Duodenal mucosa (tissue), 2 donors: ENCODE measurements around the gene TPST1.

Source experiments
- H3K27ac ChIP-seq: one replicate; pipeline ENCODE4 v1.7.0; 2013; ENCODE audit warnings: low read depth, low read length
- H3K27me3 ChIP-seq, 2 donors: one replicate each; pipeline ENCODE4 v1.7.0; 2013; ENCODE audit warnings: low read length in 2 of 2, control low read depth in 1 of 2; ENCODE audit not compliant: insufficient read depth in 2 of 2, control insufficient read depth in 1 of 2
- H3K36me3 ChIP-seq, 2 donors: one replicate each; pipeline ENCODE4 v1.7.0; 2013; ENCODE audit warnings: low read length in 2 of 2, control low read depth in 1 of 2; ENCODE audit not compliant: insufficient read depth in 2 of 2, control insufficient read depth in 1 of 2
- H3K4me1 ChIP-seq, 2 donors: one replicate each; pipeline ENCODE4 v1.7.0; 2013; ENCODE audit warnings: low read length in 2 of 2, control low read depth in 1 of 2; ENCODE audit not compliant: insufficient read depth in 2 of 2, control insufficient read depth in 1 of 2
- H3K4me3 ChIP-seq, 2 donors: one replicate each; pipeline ENCODE4 v1.7.0; 2013; ENCODE audit warnings: low read length in 2 of 2, low read depth in 1 of 2
- H3K9ac ChIP-seq, 2 donors: one replicate each; pipeline ENCODE4 v1.7.0; 2013; ENCODE audit warnings: low read length in 2 of 2, low read depth in 1 of 2
- H3K9me3 ChIP-seq, 2 donors: one replicate each; pipeline ENCODE4 v1.7.0; 2013; ENCODE audit warnings: low read length in 2 of 2, control low read depth in 1 of 2; ENCODE audit not compliant: control insufficient read depth in 1 of 2

TPST1 gene

DNA sequence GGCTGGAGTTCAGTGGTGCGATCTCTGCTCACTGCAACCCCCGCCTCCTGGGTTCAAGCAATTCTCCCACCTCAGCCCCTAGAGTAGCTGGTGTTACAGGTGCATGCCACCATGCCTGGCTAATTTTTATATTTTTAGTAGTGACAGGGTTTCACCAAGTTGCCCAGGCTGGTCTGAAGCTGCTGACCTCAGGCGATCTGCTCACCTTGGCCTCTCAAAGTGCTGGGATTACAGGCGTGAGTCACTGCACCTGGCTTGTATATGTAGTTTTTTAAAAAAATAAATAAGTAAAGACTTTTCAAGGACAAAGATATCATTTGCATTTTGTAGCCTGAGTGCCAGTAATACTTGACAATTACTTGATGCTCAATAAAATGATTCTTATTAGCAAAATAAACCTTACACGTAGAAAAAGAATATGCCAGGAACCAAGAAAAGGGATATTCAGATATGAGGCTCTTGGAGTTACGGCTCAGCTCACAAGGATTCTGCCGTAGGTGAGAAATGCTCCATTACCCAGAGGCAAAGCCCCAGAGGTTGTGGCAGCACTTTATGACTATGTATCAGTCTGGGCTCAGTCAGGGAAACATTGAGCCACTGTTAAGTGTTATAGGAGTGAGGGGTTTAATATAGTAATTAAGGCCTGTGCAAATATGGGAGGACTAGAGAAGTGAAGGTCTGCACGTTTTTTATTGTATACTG is 98.5 kb downstream of the TPST1 start:
- H3K9me3 ChIP-seq, result peaks cover 0 to under 1% of the 10 kb centered on the region in 2 donors
- no peaks in the 10 kb centered on the region for H3K36me3 ChIP-seq
- no peak overlapping the region for H3K27ac ChIP-seq
- H3K9ac ChIP-seq, result no peak overlapping the region
- no peak overlapping the region for H3K4me3 ChIP-seq
- peaks cover 0 to 4% of the 10 kb centered on the region in 2 donors for H3K4me1 ChIP-seq
- peaks cover 0 to 3% of the 10 kb centered on the region in 2 donors for H3K27me3 ChIP-seq

DNA sequence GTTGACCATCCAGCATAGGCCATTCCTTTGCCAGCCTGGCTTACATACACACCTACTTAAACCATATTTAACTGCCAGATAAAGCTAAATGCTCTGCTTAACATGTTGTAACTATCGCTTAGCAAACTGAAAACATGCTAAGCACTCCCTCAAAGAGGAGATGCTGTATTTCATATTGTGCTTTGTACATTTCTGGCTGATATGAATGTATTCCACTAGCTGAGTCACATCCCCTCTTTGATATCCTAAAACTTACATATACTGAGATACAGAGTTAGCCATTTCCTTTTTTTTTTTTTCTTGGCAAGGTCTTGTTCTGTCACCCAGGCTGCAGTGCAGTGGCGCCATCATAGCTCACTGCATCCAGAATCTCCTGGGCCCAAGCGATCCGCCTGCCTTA is 99.4 kb downstream of the TPST1 start:
- H3K4me1 ChIP-seq, result peaks cover 0 to 4% of the 10 kb centered on the region in 2 donors
- H3K36me3 ChIP-seq, result no peaks in the 10 kb centered on the region
- no peaks in the 10 kb centered on the region for H3K9me3 ChIP-seq
- no peak overlapping the region for H3K4me3 ChIP-seq
- H3K27ac ChIP-seq, result no peak overlapping the region
- H3K27me3 ChIP-seq, result peaks cover 0 to 3% of the 10 kb centered on the region in 2 donors
- no peak overlapping the region for H3K9ac ChIP-seq

DNA sequence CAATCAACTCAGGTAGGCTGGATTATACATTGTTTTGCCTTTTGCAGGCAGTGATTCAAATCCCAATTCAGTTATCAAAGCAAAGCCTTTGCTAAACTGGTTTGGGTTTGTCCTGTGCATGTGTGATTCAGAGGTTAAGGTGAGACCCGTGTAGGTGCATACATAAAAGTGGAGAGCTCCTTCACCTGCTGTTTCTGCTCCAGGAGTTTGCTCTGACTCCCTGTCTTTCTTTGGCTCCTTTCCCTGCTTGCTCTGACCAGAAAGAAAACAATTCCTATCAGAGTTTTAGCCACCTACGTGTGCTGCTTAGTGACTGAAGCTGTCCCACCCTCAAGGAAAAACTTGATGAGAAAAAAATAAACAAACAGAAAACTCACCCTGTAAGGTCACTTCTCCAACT is 101.1 kb downstream of the TPST1 start:
- no peak overlapping the region for H3K4me3 ChIP-seq
- H3K27ac ChIP-seq, result no peak overlapping the region

DNA sequence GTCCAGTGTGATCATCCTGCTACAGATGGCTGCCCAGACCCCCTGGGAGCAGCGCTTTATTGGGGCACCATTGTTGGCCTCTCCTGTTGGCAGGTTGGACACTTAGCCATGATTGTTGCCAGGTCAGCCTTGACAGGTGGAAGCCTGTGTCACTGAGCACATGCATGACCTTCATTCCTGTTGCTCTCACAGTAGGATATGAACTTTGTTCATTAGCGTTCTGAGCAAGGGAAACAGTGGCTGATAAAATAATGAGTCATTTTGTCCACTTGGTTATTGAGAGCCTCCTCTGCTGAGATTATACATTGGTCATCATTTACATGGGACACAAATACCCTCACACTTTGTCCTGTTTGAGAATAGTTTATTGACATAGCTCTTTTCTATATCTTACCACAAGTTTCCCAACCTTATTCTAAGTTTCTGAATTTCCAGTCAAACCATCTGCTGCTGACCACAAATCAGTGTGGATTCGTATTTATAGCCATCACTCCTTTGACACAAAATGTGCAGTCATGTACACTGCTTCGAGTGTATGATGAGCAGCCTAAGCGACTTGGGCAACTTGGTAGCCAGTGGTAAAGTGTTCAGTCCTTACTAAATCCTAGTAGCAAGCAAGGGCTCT is 102.6 kb downstream of the TPST1 start:
- H3K4me1 ChIP-seq, result peaks cover 0 to 4% of the 10 kb centered on the region in 2 donors
- no peak overlapping the region for H3K27ac ChIP-seq
- no peak overlapping the region for H3K4me3 ChIP-seq
- H3K27me3 ChIP-seq, result peaks cover 0 to 3% of the 10 kb centered on the region in 2 donors
- no peak overlapping the region for H3K9ac ChIP-seq
- no peaks in the 10 kb centered on the region for H3K9me3 ChIP-seq
- H3K36me3 ChIP-seq, result no peaks in the 10 kb centered on the region

More for the DNA sequence above, 101.1 kb downstream of the TPST1 start:
- Histone ChIP-seq H3K27me3 (peaks cover 0 to 3% of the 10 kb centered on the region in 2 donors), H3K9me3 (no peaks in the 10 kb centered on the region), H3K4me1 (peaks cover 0 to 4% of the 10 kb centered on the region in 2 donors), H3K36me3 (no peaks in the 10 kb centered on the region), H3K9ac (no peak overlapping the region)

DNA sequence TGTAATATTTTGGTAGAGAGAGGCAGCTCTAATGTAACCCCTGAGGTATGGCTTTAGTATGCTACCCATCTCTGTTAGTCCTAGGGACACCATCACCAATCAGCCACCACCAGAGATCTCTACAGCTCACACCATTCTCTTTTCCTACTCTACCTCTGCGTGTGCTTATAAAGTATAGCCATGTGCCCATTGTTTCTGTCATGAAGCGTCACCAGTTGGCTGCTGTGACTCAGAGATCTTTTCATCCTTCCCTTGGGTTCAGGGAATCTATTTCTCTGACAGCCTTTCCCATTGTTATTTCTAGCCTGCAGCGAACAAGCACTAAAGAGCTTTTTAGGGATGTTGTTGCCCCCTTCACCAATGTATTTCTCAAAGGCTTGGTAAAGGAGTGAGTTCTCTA is 103.3 kb downstream of the TPST1 start:
- Histone ChIP-seq H3K9ac (no peak overlapping the region), H3K36me3 (no peaks in the 10 kb centered on the region), H3K4me1 (peaks cover 0 to 4% of the 10 kb centered on the region in 2 donors), H3K9me3 (no peaks in the 10 kb centered on the region), H3K27ac (no peak overlapping the region), H3K27me3 (peaks cover 0 to 3% of the 10 kb centered on the region in 2 donors), H3K4me3 (no peak overlapping the region)

DNA sequence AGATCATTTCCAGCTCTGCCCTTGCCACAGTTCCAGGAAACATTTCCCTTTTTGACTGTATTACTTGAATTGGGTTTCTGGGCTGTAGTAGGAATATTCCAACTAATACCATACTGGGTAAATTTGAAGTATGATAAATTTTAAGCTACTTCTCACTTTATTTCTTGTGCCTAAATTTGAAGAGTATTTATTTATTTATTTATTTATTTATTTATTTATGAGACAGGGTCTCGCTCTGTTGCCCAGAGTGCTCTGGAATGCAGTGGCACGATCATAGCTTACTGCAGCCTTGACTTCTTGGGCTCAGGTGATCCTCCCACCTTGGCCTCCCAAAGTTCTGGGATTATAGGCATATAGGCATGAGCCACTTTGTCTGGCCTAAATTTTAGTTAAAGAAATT is 105.5 kb downstream of the TPST1 start:
- Histone ChIP-seq H3K27me3 (no peaks in the 10 kb centered on the region), H3K4me1 (peaks cover 0 to 4% of the 10 kb centered on the region in 2 donors), H3K9ac (no peak overlapping the region), H3K9me3 (no peaks in the 10 kb centered on the region), H3K4me3 (no peak overlapping the region), H3K27ac (no peak overlapping the region), H3K36me3 (no peaks in the 10 kb centered on the region)

DNA sequence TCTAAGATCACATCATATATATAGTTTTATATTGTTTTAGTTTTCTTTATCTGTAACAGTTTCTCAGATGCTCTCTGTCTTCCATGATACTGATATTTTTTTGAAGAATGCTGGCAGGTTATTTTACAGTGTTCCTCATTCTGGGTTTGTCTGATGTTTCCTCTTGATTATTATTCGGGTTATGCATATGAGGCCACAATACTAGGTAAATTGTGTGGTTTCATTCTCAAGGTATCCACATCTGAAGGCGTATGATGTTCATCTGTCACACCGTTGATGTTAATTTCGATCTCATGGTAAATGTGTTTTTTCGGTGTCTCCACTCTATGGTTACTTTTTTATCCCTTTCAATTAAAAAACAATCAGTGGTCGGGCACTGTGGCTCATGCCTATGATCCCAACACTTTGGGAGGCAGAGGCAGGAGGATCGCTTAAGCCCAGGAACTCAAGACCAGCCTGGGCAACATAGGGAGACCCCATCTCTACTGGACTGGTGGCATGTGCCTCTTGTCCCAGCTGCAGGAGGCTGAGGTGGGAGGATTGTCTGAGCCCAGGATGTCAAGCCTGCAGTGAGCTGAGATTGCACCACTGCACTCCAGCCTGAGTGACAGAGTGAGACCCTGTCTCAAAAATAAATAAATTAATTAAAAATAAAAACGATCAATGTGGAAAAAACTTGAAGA is 108.9 kb downstream of the TPST1 start:
- H3K9me3 ChIP-seq, result no peaks in the 10 kb centered on the region
- no peak overlapping the region for H3K4me3 ChIP-seq
- H3K4me1 ChIP-seq, result no peaks in the 10 kb centered on the region
- H3K27me3 ChIP-seq, result no peaks in the 10 kb centered on the region
- no peak overlapping the region for H3K27ac ChIP-seq
- no peak overlapping the region for H3K9ac ChIP-seq
- no peaks in the 10 kb centered on the region for H3K36me3 ChIP-seq

DNA sequence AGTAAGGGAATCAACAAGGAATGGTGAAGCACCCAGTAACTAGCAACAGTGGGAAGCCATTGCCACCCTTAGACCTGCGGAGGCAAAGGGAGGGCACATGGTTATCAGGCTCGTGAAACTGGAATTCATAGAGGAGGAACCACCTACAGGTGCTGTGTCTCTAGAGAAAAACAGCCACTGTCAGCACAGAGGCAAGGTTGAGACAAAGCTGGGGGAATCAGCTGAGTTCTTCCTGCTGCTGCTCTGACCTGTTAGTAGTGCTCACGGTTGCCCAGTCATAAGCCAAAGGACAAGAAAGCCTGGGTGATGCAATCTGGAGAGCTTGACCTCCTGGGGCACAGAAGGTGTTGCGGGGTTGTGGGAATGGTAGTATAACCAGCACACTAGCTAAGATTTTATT is 110.1 kb downstream of the TPST1 start:
- H3K27ac ChIP-seq, result no peak overlapping the region
- no peaks in the 10 kb centered on the region for H3K9me3 ChIP-seq
- no peaks in the 10 kb centered on the region for H3K4me1 ChIP-seq
- H3K4me3 ChIP-seq, result no peak overlapping the region
- H3K36me3 ChIP-seq, result no peaks in the 10 kb centered on the region
- H3K9ac ChIP-seq, result no peak overlapping the region
- H3K27me3 ChIP-seq, result no peaks in the 10 kb centered on the region

DNA sequence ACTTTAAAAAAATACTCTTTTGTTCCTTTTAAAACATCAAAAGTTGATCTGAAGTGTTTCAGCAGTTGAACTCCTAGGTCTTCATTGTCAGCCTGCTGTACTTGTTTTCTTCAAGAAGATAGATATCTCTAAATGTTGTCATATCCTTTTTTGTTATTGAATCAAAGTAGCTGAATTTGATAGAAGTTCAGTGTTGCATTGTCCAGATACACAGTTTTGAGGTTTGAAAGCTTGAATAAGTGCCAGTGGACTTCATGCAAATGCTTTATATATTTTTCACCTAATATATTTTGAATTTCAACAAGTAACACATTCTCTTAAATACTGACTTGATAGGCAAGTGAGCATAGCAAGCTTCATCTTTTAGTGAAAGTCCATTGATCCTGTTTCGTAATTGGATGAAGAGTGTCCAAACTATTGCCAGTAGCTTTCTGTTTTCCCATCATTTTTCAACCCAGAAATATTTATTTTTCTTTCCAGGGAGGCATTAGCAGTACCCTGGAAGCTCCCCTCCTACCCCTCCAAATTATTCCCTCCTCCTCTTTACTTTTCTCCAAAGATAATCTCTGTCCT is 114.4 kb downstream of the TPST1 start:
- no peak overlapping the region for H3K9ac ChIP-seq
- no peaks in the 10 kb centered on the region for H3K27me3 ChIP-seq
- no peaks in the 10 kb centered on the region for H3K36me3 ChIP-seq
- no peaks in the 10 kb centered on the region for H3K9me3 ChIP-seq
- no peak overlapping the region for H3K27ac ChIP-seq
- no peak overlapping the region for H3K4me3 ChIP-seq
- H3K4me1 ChIP-seq, result no peaks in the 10 kb centered on the region

DNA sequence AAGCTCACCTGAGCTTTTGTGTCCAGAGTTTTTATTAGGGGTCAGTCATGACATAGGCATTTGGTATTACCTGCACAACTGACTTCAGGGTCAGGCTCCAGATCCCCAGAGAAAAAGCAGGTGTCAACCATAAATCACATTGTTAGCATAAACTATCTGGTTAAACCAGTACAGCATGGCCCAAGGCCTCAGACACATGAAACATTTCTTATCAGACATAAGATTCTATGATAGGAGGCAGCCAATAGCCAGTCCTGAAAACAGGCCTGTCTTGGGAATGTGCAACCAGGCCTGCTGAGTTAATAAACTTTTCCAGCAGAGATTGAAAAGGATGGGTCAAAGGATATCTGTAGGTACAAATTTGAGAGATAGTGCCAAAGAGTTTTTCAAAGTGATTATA is 116.1 kb downstream of the TPST1 start:
- Histone ChIP-seq H3K9ac (no peak overlapping the region), H3K4me1 (no peaks in the 10 kb centered on the region), H3K9me3 (no peaks in the 10 kb centered on the region), H3K27me3 (no peaks in the 10 kb centered on the region), H3K36me3 (no peaks in the 10 kb centered on the region), H3K27ac (no peak overlapping the region), H3K4me3 (no peak overlapping the region)
